Right atrium auricular region (tissue), 2 donors: ENCODE data around the gene APOBEC3G. TPM values are rescaled to one million over a fixed set of nuclear protein-coding genes. Genes with fewer than 3 reads are reported as not detected.

Experiments
- DNase-seq: peaks from one replicate; pipeline ENCODE4 v3.0.0-alpha.2; 2019; ENCODE audit warnings: low spot score
- H3K27ac ChIP-seq, 2 donors: fragments of 200-600 bp; sonication (generic); 1 replicate in 1 of 2; 2 replicates in 1 of 2; pipeline ENCODE4 v1.5.1; 2016 to 2019
- H3K27me3 ChIP-seq, 2 donors: fragments of 200-600 bp; sonication (generic); one replicate each; pipeline versions ENCODE4 v1.5.1 to v1.6.0; 2017 to 2019
- H3K36me3 ChIP-seq: fragments of 200-600 bp; sonication (generic); one replicate; pipeline ENCODE4 v1.5.1; 2016
- H3K4me1 ChIP-seq, 2 donors: fragments of 200-600 bp; sonication (generic); one replicate each; pipeline versions ENCODE4 v1.5.1 to v1.6.0; 2017 to 2019
- H3K4me3 ChIP-seq, 2 donors: fragments of 200-600 bp; sonication (generic); 1 replicate in 1 of 2; 2 replicates in 1 of 2; pipeline ENCODE4 v1.5.1; 2017 to 2019; ENCODE audit warnings: mild to moderate bottlenecking in 1 of 2, moderate library complexity in 1 of 2
- H3K9me3 ChIP-seq, 2 donors: fragments of 200-600 bp; sonication (generic); one replicate each; pipeline ENCODE4 v1.5.1; 2019
- CTCF ChIP-seq, 2 donors: fragments of 200-600 bp; sonication (generic); IDR thresholded peaks; one replicate each; pipeline ENCODE4 v1.5.1; 2019; ENCODE audit warnings: antibody characterized with exemption in 2 of 2
- total RNA-seq, 2 donors: library from RNA; depleted of rRNA; stranded (reverse); fragments of >200 nt; gene quantifications; one replicate each; pipeline ENCODE4 v1.1.0, GENCODE V29; 2016

The APOBEC3G gene
- total RNA-seq, 2 donors from 2014 or later: 2.5 to 3.2 TPM

GRCh38 chr22:39110631-39111561, 33.8 kb downstream of the APOBEC3G start:
- Histone ChIP-seq H3K36me3 (no peaks in the 10 kb centered on the region), H3K4me1 (no peaks in the 10 kb centered on the region), H3K27me3 (no peaks in the 10 kb centered on the region), H3K9me3 (no peaks in the 10 kb centered on the region), H3K4me3 (no peak overlapping the region), H3K27ac (no peak overlapping the region)
- TF ChIP-seq CTCF (IDR thresholded peaks at IDR 0.05): no peak
- DNase-seq: no peak

GRCh38 chr22:39114112-39114511, 37.0 kb downstream of the APOBEC3G start:
- Histone ChIP-seq H3K4me3 (no peak overlapping the region), H3K4me1 (no peaks in the 10 kb centered on the region), H3K9me3 (no peaks in the 10 kb centered on the region), H3K36me3 (no peaks in the 10 kb centered on the region), H3K27me3 (no peaks in the 10 kb centered on the region), H3K27ac (no peak overlapping the region)
- TF ChIP-seq CTCF (IDR thresholded peaks at IDR 0.05): no peak
- no peak for DNase-seq

GRCh38 chr22:39115570-39115969, 38.5 kb downstream of the APOBEC3G start:
- Histone ChIP-seq H3K27ac (no peak overlapping the region), H3K27me3 (no peaks in the 10 kb centered on the region), H3K9me3 (no peaks in the 10 kb centered on the region), H3K36me3 (no peaks in the 10 kb centered on the region), H3K4me1 (no peaks in the 10 kb centered on the region), H3K4me3 (no peak overlapping the region)
- TF ChIP-seq CTCF (IDR thresholded peaks at IDR 0.05): no peak
- no peak for DNase-seq

- no peaks in the 10 kb centered on the region for H3K4me1 ChIP-seq
- H3K36me3 ChIP-seq: no peaks in the 10 kb centered on the region
- no peaks in the 10 kb centered on the region for H3K9me3 ChIP-seq
- TF ChIP-seq CTCF (IDR thresholded peaks at IDR 0.05): no peak
- H3K4me3 ChIP-seq: no peak overlapping the region
- no peak overlapping the region for H3K27ac ChIP-seq
- H3K27me3 ChIP-seq: no peaks in the 10 kb centered on the region
- DNase-seq: no peak
Measured at GRCh38 chr22:39115977-39116621, 39.0 kb downstream of the APOBEC3G start.

- peak in 1 of 2 donors; percentile 54 for TF ChIP-seq CTCF (IDR thresholded peaks at IDR 0.05)
- DNase-seq: no peak
- no peaks in the 10 kb centered on the region for H3K27me3 ChIP-seq
- no peaks in the 10 kb centered on the region for H3K4me1 ChIP-seq
- no peak overlapping the region for H3K4me3 ChIP-seq
- H3K27ac ChIP-seq: no peak overlapping the region
- H3K36me3 ChIP-seq: no peaks in the 10 kb centered on the region
- H3K9me3 ChIP-seq: no peaks in the 10 kb centered on the region
Measured at GRCh38 chr22:39117585-39118191, 40.6 kb downstream of the APOBEC3G start.
